A172 (cell line): Measurements from ENCODE around the gene PSMB2. TPM values are rescaled to one million over a fixed set of nuclear protein-coding genes. Genes with fewer than 3 reads are reported as not detected.
"Not testable (repeated sequence)": the region's sequence is repeated elsewhere in the genome, so short reads cannot be mapped to it uniquely, and the experiment has no call there.

Experiments used
- DNase-seq: peaks from one replicate; pipeline ENCODE4 v3.0.0-alpha.2; 2015; ENCODE audit warnings: low spot score
- total RNA-seq: library from RNA; depleted of rRNA; stranded (reverse); fragments of >200 nt; shearing (Covaris generic); gene quantifications from 2 replicates; pipeline ENCODE4 v1.2.3, GENCODE V29; 2014; rRNA removed

Gene PSMB2
- 37.3 and 46.6 TPM in 2 replicates for total RNA-seq

GRCh38 chr1:35641233-35641866, at the start of gene PSMB2:
TSS of gene PSMB2 (minus strand) at chr1:35641526. CDS start at chr1:35641432, 94 bp downstream.
- peak; percentile 81 for DNase-seq

GRCh38 chr1:35691080-35691479, 49.8 kb upstream of the PSMB2 start:
- DNase-seq: no peak

GRCh38 chr1:35690103-35690502, 48.8 kb upstream of the PSMB2 start:
- not testable (repeated sequence) for DNase-seq

- no peak for DNase-seq
Observed at GRCh38 chr1:35688161-35688560, 46.8 kb upstream of the PSMB2 start.

GRCh38 chr1:35683012-35683411, 41.7 kb upstream of the PSMB2 start:
- DNase-seq: no peak

DNA sequence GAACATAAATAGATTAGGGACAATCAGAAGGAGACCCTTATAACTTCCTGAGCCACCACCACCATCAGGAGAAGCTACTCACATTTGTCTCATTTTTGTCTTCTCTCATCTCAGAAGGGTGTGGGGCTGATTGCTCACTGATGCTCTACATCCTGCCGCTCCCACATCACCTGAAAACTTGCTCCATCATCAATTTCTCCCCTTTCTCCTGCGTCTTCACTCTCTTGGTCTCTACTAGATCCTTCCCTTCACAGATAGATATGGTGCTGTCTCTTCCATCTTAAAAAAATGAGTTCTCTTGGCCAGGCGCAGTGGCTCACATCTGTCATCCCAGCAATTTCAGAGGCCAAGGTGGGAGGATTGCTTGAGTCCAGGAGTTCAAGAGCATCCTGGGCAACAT, 38.9 kb upstream of the PSMB2 start:
- DNase-seq: no peak

DNA sequence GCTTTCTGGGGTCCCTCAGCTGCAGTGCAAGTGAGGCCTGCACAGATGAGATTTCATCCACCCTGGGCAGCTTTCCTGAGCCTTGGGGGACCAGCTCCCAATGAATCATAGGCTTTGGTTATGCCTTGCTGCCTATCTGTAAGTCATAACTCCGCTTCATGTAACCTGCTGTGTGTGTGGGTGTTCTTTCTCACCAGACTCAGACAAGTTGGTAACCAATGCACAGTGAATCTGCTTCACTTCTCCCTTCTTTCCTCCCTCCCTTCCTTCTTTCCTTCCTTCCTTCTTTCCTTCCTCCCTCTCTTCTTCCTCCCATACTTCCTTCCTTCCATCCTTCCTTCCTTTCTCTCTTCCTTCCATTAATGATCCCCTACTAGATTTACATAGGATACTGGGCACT, 34.4 kb upstream of the PSMB2 start:
- no peak for DNase-seq

GRCh38 chr1:35674111-35674510, 32.8 kb upstream of the PSMB2 start:
- DNase-seq: no peak

DNA sequence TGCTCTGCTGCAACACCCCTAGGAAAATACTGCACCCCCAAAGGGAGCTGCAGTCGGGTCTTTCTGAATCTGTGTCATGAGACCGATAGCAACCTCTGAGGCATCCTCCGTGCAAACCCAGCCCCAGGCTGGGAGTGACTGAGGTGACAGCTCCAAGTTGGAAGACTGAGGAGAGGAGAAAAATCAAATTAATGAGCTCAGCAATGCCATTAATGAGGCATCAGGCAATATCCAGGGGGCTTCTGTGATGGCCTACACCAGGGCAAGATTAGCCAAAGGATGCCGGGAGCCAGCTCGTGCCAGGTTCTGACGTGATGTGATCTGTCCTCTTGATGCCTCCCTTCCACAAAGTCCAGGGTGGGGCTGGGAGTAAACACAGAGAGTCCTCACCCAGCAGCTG, 30.8 kb upstream of the PSMB2 start:
- DNase-seq: no peak

GRCh38 chr1:35668506-35668905, 27.2 kb upstream of the PSMB2 start:
- no peak for DNase-seq

DNA sequence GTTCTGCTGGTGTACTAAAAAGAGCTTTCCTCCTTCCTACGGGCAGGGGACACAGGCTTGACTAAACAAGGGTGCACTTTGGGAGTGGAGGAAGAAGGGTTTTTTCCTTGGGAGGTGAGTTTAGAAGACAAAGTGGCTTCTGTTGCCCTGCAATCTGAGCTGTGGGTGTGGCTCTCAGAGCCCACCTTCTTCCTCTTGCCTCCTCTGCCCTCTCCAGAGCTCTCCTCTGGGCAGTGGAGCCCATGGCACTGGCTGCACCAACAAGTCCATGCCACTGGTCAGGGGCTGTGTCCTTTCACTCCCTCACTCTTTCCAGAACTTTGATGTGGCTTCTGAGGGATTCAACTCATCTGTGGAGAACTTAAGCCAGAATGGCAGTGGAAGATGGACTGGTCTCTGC, 25.6 kb upstream of the PSMB2 start:
- DNase-seq: no peak

DNA sequence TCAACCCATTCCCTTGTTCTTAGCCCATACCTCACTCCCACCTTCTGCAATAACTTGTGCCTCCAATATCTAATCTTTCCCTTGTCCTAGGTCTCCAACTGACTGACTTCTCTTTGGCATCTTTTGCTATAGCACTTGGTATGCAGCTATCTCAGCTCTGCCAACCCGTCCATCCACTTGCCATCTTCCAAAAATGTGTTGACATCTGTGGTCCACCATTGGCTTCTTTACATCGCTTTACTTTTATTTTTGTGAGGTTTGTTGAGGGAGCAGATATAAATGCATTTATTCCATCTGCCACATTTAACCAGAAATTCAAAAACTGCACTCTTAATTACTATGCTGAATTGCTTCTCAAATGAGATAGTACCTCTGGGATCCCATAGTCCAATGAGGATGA, 24.9 kb upstream of the PSMB2 start:
- DNase-seq: no peak

- DNase-seq: no peak
Observed at GRCh38 chr1:35663434-35663833, 22.1 kb upstream of the PSMB2 start.

GRCh38 chr1:35661474-35661795, 20.1 kb upstream of the PSMB2 start:
- no peak for DNase-seq

DNA sequence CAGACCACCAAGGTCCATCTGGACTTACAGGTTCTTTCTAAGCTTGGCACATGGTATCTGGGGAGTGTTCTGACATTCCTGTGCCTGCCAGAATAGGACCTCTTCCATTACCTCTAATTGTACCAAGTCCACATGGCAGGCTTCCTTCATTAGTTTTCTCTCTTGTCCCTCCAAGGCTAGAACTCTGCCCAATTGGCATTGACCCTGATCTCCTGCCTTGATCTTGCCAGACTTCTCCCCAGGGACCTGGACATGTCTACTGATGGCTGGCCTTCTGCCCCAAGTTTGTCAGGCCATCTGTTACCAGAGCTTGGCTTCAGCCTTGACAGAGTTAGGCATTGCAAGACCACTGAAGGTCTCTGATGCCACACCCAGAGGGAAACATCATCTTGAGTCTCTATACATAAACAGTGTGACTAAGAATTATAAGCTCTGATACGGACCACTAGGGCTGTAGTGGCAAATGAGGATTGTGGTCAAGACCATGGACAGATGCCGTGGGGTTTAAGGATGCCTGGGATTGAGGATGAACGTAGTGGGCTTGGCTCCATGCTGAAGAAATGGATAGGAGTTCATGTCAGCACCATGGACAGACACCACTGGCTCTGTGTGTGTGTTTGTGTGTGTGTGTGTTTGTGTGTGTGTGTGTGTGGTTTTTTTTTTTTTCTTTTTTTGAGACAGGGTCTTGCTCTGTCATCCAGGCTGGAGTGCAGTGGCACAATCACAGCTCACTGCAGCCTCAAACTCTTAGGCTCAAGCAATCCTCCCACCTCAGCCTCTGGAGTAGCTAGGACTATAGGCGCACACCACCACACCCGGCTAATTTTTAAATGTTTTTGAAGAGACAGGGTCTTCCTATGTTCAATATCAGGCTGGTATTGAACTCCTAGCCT, 19.5 kb upstream of the PSMB2 start:
- DNase-seq: no peak

DNA sequence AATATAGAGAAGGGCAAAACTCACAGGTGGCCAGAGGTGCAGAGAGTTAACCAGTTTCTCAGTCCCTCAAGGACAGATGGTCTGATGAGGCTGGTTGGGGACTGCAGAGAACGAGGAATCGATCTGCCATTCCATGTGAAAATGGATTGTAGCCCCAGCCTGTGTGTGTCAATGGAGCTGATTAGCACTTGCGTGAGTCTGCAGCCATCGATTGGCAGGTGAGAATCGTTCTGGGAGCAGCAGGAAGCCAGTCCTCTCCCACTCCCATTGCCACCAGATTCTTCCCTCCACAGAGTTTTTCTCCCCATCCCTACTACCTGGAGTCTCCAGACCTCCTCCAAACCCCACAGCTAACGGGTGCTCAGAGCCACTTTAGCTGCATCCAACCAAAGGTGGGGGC, 18.3 kb upstream of the PSMB2 start:
- no peak for DNase-seq

GRCh38 chr1:35657851-35658250, 16.5 kb upstream of the PSMB2 start:
- no peak for DNase-seq

DNA sequence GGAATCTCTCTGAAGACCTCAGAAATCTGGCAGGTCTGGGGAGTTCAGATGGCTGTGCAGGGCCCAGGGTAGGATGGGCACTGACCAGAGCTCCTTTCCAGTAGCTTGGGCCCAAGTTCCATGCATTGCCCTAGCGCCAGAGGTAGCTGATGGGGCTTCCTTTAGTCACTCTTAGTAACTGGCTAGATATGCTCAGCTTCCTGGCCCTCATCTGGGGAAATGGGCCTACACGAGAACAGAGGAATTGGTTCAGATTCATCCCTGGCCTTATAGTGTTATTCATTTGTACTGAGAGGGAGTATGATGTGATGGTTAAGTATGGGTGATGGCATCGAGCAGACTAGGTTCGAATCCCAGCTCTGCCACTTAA, 15.5 kb upstream of the PSMB2 start:
- DNase-seq: no peak

DNA sequence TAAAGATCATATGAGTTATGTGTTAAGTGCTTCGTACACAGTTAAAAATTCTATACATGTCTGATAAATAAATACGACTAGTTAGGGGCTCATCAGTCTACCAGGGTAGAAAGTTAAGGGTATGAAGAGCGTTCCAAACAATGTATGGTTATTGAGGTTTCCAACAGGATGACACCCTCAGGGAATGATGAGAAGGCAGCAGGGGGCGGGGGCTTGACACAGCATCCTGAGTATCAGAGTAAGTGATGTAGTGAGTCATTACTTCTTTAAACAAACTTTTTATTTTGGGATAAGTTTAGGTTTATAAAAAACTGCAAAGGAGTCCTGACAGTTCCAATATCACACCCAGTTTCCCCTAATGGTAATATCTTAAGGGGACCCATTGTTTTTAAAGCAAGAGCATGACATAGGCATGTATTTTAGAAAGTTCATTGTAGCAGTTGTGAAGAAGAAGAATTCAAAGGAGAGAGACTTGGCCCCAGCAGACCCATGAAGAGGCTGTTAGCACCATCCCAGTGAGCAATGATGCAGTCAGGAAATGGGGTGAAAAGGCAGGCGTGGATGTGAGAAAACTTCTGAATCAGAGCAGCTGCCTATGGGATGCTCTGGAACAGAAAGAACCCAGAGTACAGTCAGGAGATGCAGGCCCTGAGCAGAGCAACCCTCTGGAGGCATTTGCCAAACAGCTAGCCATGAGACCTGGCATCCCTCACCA, 15.0 kb upstream of the PSMB2 start:
- DNase-seq: no peak

GRCh38 chr1:35655196-35655595, 13.9 kb upstream of the PSMB2 start:
- no peak for DNase-seq

DNA sequence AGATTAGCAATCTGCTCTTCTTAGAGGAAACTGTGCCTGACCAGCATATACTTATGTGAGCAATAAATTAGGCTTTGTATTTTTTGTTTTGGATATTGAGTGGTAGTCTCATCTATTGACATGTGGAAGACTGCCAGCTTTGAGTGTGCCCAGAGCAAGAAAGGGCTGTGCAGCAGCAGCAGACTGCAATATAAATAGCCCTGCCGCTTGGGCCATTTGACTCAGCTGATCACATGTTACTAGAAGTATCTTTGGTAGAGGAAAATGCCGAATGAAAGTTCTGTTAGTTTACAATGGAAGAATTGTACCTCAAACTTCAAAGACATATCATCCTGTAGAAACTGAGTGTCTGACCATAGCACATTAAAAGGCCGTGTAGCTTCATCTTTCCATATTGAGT, 9.1 kb upstream of the PSMB2 start:
- DNase-seq: no peak

DNA sequence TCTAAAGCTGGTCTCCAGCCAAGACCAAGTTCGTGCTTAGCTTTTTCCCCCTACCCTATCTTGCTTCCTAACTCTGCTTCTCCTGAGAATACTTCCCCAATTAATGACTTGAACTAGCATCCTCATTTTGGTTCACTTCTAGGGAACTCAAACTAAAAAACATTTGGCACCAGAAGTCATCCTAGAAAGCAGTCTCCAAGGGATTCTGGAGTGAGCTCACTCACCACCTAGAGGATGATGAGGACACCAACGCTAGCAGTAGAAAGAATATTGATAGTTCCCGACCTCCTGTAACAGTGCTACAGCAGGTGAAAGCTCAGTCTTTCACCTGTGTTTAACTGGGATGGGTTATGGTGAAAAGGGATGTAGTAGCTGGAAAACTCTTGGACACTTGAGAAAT, 4.7 kb upstream of the PSMB2 start:
- DNase-seq: no peak

GRCh38 chr1:35644204-35644603, 2.9 kb upstream of the PSMB2 start:
- DNase-seq: no peak
